ENCODE data around the gene ADK.

Gene ADK

GRCh38 chr10:74582566-74582965 lies 431.5 kb downstream of the ADK start:
- Mint-ChIP-seq H3K9me3 (peaks cover 3% of the 10 kb centered on the region), H3K27ac (no peak overlapping the region), H3K4me1 (peaks cover 34% of the 10 kb centered on the region), H3K4me3 (no peak overlapping the region), H3K36me3 (peaks cover 6% of the 10 kb centered on the region)
- DNase-seq (ENCODE audit: low spot score in 2 of 2) (no peak), ATAC-seq (no peak)

- peaks cover 13% of the 10 kb centered on the region for H3K36me3 Mint-ChIP-seq
- H3K4me3 Mint-ChIP-seq, result peak overlapping the region; percentile 70
- peak; percentile 85 for ATAC-seq
- H3K27ac Mint-ChIP-seq, result peak overlapping the region; percentile 92
- H3K4me1 Mint-ChIP-seq, result peaks cover 45% of the 10 kb centered on the region
- DNase-seq (ENCODE audit: low spot score in 2 of 2), result peak; percentile 27 to 71
- H3K9me3 Mint-ChIP-seq, result peaks cover 2% of the 10 kb centered on the region
These were observed 434.4 kb downstream of the ADK start for GRCh38 chr10:74585231-74586087.

DNA sequence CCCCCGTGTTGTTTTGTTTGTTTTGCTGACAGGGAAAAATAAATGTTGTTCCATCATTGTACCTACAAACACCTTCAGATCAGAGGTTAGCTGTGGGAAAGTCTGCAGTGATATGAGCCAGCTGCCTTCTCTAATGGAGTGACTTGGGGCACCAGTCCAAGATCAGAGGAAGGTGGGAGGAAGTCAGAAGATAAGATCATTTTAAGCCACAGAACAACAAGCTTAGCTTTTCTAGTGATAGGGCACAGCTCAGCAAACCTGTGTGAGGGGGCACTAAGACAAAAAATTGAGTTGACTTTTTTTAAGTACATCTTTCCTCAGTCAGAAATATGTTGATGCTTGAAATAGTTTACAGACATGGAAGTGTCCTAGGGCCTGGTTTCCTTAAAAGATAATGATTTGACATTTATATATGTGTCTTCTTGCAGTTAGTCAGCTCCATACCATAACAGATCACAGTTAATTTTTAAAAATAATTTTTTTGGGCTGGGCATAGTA lies 435.1 kb downstream of the ADK start:
- Mint-ChIP-seq H3K4me1 (peaks cover 45% of the 10 kb centered on the region), H3K4me3 (peak overlapping the region; percentile 70), H3K36me3 (peaks cover 13% of the 10 kb centered on the region), H3K27ac (peak overlapping the region; percentile 92), H3K9me3 (no peaks in the 10 kb centered on the region)
- ATAC-seq (peak; percentile 64), DNase-seq (ENCODE audit: low spot score in 2 of 2) (peak in 1 of 2 donors; percentile 59)

GRCh38 chr10:74587109-74587854 lies 436.3 kb downstream of the ADK start:
- no peak for ATAC-seq
- Mint-ChIP-seq H3K36me3 (peaks cover 13% of the 10 kb centered on the region), H3K4me1 (peaks cover 45% of the 10 kb centered on the region), H3K9me3 (no peaks in the 10 kb centered on the region), H3K27ac (peak overlapping the region; percentile 92), H3K4me3 (peak overlapping the region; percentile 70)
- DNase-seq (ENCODE audit: low spot score in 2 of 2), result no peak

- DNase-seq (ENCODE audit: low spot score in 2 of 2), result peak; percentile 25 to 68
- peaks cover 13% of the 10 kb centered on the region for H3K36me3 Mint-ChIP-seq
- H3K9me3 Mint-ChIP-seq, result no peaks in the 10 kb centered on the region
- no peak overlapping the region for H3K4me3 Mint-ChIP-seq
- peak; percentile 74 for ATAC-seq
- H3K27ac Mint-ChIP-seq, result peak overlapping the region; percentile 70
- H3K4me1 Mint-ChIP-seq, result peaks cover 49% of the 10 kb centered on the region
These were observed 438.2 kb downstream of the ADK start for GRCh38 chr10:74589226-74589673.

DNA sequence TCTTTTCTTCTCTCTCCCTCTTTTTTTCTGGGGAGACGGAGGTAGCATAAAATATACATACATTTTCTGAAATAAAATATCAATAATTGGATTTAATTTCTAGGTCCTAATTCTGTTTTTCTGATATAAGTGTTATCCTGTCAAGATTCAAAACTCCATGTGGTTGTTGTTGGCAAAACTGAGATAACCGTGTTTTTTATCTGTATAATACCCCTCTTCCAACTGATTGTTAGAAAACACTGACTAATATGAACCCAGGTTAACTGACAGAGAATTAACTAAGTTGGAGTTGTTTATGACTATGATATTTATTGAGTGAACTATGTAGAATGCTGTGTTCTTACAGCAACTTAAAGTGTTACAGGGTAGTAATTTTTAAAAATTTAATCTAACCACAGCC lies 438.8 kb downstream of the ADK start:
- ATAC-seq (no peak), DNase-seq (ENCODE audit: low spot score in 2 of 2) (no peak)
- H3K9me3 Mint-ChIP-seq, result no peaks in the 10 kb centered on the region
- peak overlapping the region; percentile 70 for H3K27ac Mint-ChIP-seq
- H3K4me1 Mint-ChIP-seq, result peaks cover 44% of the 10 kb centered on the region
- H3K4me3 Mint-ChIP-seq, result no peak overlapping the region
- peaks cover 13% of the 10 kb centered on the region for H3K36me3 Mint-ChIP-seq

DNA sequence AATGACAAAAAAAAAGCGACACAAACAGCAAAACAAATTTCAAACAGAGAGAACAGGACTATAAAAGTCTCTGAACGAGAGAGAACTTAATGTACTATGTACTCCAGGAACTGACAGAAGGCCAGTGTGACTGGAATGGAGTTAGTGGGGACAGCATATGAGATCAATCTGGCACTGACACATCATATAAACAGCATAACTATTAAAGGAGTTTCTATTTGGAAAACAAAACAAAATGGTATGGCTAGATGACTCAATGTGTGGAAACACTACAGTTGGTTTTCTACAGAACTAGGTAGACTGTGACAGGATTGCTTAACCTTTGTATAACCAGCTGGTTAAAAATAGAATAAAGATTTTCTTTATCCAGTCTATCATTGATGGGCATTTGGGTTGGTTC lies 442.4 kb downstream of the ADK start:
- Mint-ChIP-seq H3K36me3 (peaks cover 7% of the 10 kb centered on the region), H3K9me3 (no peaks in the 10 kb centered on the region), H3K27ac (no peak overlapping the region), H3K4me3 (no peak overlapping the region), H3K4me1 (peaks cover 14% of the 10 kb centered on the region)
- no peak for DNase-seq (ENCODE audit: low spot score in 2 of 2)
- peak; percentile 59 for ATAC-seq

- H3K4me1 Mint-ChIP-seq, result peaks cover 10% of the 10 kb centered on the region
- peaks cover 7% of the 10 kb centered on the region for H3K36me3 Mint-ChIP-seq
- ATAC-seq (no peak), DNase-seq (ENCODE audit: low spot score in 2 of 2) (no peak)
- H3K27ac Mint-ChIP-seq, result no peak overlapping the region
- H3K4me3 Mint-ChIP-seq, result no peak overlapping the region
- no peaks in the 10 kb centered on the region for H3K9me3 Mint-ChIP-seq
These were observed 445.7 kb downstream of the ADK start for GRCh38 chr10:74596713-74597112.

DNA sequence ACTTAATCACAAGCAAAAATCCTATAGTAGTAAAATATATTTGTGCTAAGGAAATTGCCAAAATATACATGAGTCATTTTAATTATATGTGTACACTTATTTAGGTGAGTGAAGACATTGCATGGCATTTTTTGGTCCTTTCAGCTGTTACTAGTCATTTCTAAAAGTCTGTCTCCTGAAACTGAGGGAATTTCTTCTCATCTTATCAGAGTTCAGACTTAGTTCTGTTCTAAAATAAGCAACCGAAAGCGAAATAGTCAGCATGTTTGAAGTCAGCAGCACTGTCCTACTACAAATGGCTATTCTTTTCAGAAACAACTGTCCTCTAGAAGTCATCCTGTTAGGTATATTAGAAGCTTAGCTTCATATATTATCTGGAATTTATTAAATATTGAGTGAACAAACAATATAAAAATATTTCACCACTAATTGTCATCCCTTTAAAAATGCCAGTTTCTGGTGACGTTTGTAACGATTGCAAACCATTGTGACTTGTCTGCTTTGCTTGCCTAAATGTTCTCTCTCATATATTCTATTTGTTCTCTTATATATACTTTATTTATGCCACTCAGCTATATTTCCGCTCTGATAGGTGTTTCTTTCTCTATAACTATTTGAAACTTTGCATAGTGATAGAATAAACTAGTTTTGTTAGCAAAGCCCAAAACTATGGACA lies 448.0 kb downstream of the ADK start:
- Mint-ChIP-seq H3K4me3 (no peak overlapping the region), H3K9me3 (no peaks in the 10 kb centered on the region), H3K36me3 (peaks cover 11% of the 10 kb centered on the region), H3K27ac (no peak overlapping the region), H3K4me1 (no peaks in the 10 kb centered on the region)
- DNase-seq (ENCODE audit: low spot score in 2 of 2), result no peak
- ATAC-seq, result no peak

- DNase-seq (ENCODE audit: low spot score in 2 of 2), result no peak
- Mint-ChIP-seq H3K4me1 (no peaks in the 10 kb centered on the region), H3K4me3 (no peak overlapping the region), H3K9me3 (no peaks in the 10 kb centered on the region), H3K27ac (no peak overlapping the region), H3K36me3 (peaks cover 16% of the 10 kb centered on the region)
- ATAC-seq, result no peak
These were observed 448.7 kb downstream of the ADK start for GRCh38 chr10:74599672-74600071.

GRCh38 chr10:74600170-74600569 lies 449.1 kb downstream of the ADK start:
- H3K9me3 Mint-ChIP-seq, result no peaks in the 10 kb centered on the region
- H3K4me3 Mint-ChIP-seq, result no peak overlapping the region
- H3K36me3 Mint-ChIP-seq, result peaks cover 16% of the 10 kb centered on the region

DNA sequence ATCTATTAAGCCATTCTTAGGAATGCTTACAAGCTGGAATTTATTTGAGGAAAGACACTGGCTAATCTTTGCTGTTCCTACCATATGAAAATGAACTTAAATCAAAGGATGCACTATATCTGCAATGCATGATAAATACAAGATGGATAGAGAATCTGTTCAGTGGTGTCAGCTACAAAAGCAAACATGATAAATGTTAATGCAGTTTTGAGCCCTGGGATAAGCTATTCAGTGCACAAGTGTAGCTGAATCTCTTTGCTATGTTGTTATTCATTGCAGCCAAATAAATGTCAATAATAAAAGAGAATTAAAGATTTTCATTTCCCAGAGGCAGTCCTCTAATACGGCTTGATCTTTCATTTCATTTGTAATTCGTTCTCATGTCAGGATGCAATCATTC lies 451.6 kb downstream of the ADK start:
- no peak overlapping the region for H3K4me3 Mint-ChIP-seq
- ATAC-seq (no peak), DNase-seq (ENCODE audit: low spot score in 2 of 2) (no peak)
- H3K4me1 Mint-ChIP-seq, result peaks cover 7% of the 10 kb centered on the region
- no peaks in the 10 kb centered on the region for H3K9me3 Mint-ChIP-seq
- H3K36me3 Mint-ChIP-seq, result peaks cover 16% of the 10 kb centered on the region
- H3K27ac Mint-ChIP-seq, result no peak overlapping the region

More at GRCh38 chr10:74600170-74600569, 449.1 kb downstream of the ADK start:
- no peak overlapping the region for H3K27ac Mint-ChIP-seq
- H3K4me1 Mint-ChIP-seq, result no peaks in the 10 kb centered on the region
- ATAC-seq (no peak), DNase-seq (ENCODE audit: low spot score in 2 of 2) (no peak)

DNA sequence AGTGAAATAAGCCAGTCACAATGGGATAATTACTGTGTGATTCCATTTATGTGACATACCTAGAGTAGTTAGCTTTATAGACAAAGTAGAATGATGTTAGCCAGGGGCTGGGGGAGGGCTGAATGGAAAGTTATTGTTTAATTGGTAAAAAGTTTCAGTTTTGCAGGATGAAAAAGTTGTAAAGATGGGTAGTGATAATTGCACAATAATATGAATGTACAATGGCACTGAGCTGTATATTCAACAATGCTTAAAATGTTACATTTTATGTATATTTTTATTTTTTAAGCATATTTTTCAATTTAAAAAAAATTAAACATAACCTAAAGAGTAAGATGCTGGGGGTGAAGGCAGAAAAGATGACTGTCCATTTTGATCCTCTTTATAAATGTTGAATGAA lies 459.3 kb downstream of the ADK start:
- H3K27ac Mint-ChIP-seq, result no peak overlapping the region
- H3K9me3 Mint-ChIP-seq, result no peaks in the 10 kb centered on the region
- peaks cover 16% of the 10 kb centered on the region for H3K4me1 Mint-ChIP-seq
- H3K36me3 Mint-ChIP-seq, result no peaks in the 10 kb centered on the region
- no peak overlapping the region for H3K4me3 Mint-ChIP-seq
- no peak for ATAC-seq
- no peak for DNase-seq (ENCODE audit: low spot score in 2 of 2)

- H3K4me1 Mint-ChIP-seq, result peaks cover 9% of the 10 kb centered on the region
- no peaks in the 10 kb centered on the region for H3K36me3 Mint-ChIP-seq
- ATAC-seq, result no peak
- no peak overlapping the region for H3K4me3 Mint-ChIP-seq
- DNase-seq (ENCODE audit: low spot score in 2 of 2), result no peak
- no peaks in the 10 kb centered on the region for H3K9me3 Mint-ChIP-seq
- no peak overlapping the region for H3K27ac Mint-ChIP-seq
These were observed 461.2 kb downstream of the ADK start for GRCh38 chr10:74612195-74612594.

DNA sequence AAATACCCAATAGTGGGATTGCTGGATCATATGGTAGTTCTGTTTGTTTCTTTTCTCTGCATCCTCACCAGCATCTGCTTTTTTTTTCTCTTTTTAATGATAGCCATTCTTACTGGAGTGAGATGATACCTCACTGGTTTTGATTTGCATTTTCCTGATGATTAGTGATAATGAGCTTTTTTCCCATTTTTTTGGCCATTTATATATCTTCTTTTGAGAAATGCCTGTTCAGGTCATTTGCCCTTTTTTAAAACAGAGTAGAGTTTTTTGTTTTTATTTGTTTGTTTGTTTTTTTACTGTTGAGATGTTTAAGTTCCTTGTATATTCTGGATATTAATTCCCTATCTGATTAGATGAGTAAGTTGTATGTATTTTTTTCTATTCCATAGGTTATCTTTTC lies 469.6 kb downstream of the ADK start:
- Mint-ChIP-seq H3K4me1 (no peaks in the 10 kb centered on the region), H3K9me3 (peaks cover 6% of the 10 kb centered on the region), H3K36me3 (no peaks in the 10 kb centered on the region), H3K27ac (no peak overlapping the region), H3K4me3 (no peak overlapping the region)
- no peak for DNase-seq (ENCODE audit: low spot score in 2 of 2)
- no peak for ATAC-seq

All from stimulated activated effector memory CD8-positive, alpha-beta T cell treated with anti-CD3 and anti-CD28 coated beads, Interleukin-12 subunit alpha, Interleukin-12 subunit beta, amount 100 ng/mL, for 72 hours (primary cell).